IMR-90 (cell line): ENCODE results near the gene SPATS2L. TPM values are rescaled to one million over a fixed set of nuclear protein-coding genes. Genes with fewer than 3 reads are reported as not detected.

Experiments
- ATAC-seq: fragments of 200-7000 bp; cut with Tn5 transposase; 2 replicates; pipeline ENCODE4 v1.9.1; 2020; ENCODE audit warnings: low read depth, mild to moderate bottlenecking, moderate library complexity
- BruUV-seq: library from RNA; stranded (reverse); fragments of 400-500 nt; replicated peaks from 2 replicates; lab custom pipeline; 2021; lab: Mats Ljungman, UMichigan
- CTCF ChIA-PET: fragments of 300-600 bp; formaldehyde crosslinking; extraction: SDS; loops from one replicate; lab custom pipeline; 2021; ENCODE audit warnings: antibody characterized with exemption; lab: Yijun Ruan, JAX
- POLR2A ChIA-PET: fragments of 300-600 bp; sonication (Branson Sonifier 250); formaldehyde crosslinking; loops from one replicate; lab custom pipeline; 2022; ENCODE audit warnings: antibody characterized with exemption; ENCODE audit not compliant: unreplicated experiment; lab: Charles Lee
- DNase-seq: peaks from one replicate; pipeline ENCODE4 v3.0.0; 2013
- H2AFZ ChIP-seq: replicated peaks from 2 replicates; pipeline ENCODE3; 2013; ENCODE audit warnings: low read length, mild to moderate bottlenecking; ENCODE audit not compliant: poor library complexity
- H2AK5ac ChIP-seq: 2 replicates; pipeline ENCODE4 v1.6.1; 2013; ENCODE audit warnings: low read depth, low read length, inconsistent platforms
- H2AK9ac ChIP-seq: replicated peaks from 2 replicates; pipeline ENCODE3; 2013; ENCODE audit warnings: mild to moderate bottlenecking, low read depth, low read length, moderate library complexity; ENCODE audit not compliant: poor library complexity
- H2BK120ac ChIP-seq: 2 replicates; pipeline ENCODE4 v1.6.1; 2013; ENCODE audit warnings: low read depth, low read length, inconsistent platforms
- H2BK15ac ChIP-seq: 3 replicates; pipeline ENCODE4 v1.6.1; 2013; ENCODE audit warnings: low read depth, low read length, inconsistent platforms
- H2BK20ac ChIP-seq: 2 replicates; pipeline ENCODE4 v1.6.1; 2013; ENCODE audit warnings: low read depth, mild to moderate bottlenecking, inconsistent platforms, low read length, moderate library complexity
- H2BK5ac ChIP-seq: 2 replicates; pipeline ENCODE4 v1.6.1; 2013; ENCODE audit warnings: mild to moderate bottlenecking, low read depth, low read length, inconsistent platforms; ENCODE audit not compliant: poor library complexity, severe bottlenecking
- H3K14ac ChIP-seq: replicated peaks from 2 replicates; pipeline ENCODE4 v1.6.1; 2013; ENCODE audit warnings: low read depth, low read length, inconsistent platforms
- H3K18ac ChIP-seq: 2 replicates; pipeline ENCODE4 v1.6.1; 2013; ENCODE audit warnings: low read depth, low read length, control low read depth
- H3K23ac ChIP-seq: 2 replicates; pipeline ENCODE4 v1.6.1; 2013; ENCODE audit warnings: low read depth, low read length, inconsistent platforms
- H3K27ac ChIP-seq: 2 replicates; pipeline ENCODE4 v1.5.1; 2013; ENCODE audit warnings: mild to moderate bottlenecking, control low read depth, low read length; ENCODE audit not compliant: insufficient read depth
- H3K27me3 ChIP-seq: 2 replicates; pipeline ENCODE4 v1.6.1; 2013; ENCODE audit warnings: low read length; ENCODE audit not compliant: control insufficient read depth, insufficient read depth
- H3K36me3 ChIP-seq: 2 replicates; pipeline ENCODE4 v1.6.1; 2013; ENCODE audit warnings: low read length, mixed read lengths; ENCODE audit not compliant: control insufficient read depth, insufficient read depth
- H3K4ac ChIP-seq: 2 replicates; pipeline ENCODE4 v1.6.1; 2013; ENCODE audit warnings: low read depth, low read length, inconsistent platforms
- H3K4me1 ChIP-seq: 2 replicates; pipeline ENCODE4 v1.6.1; 2013; ENCODE audit warnings: low read length, mixed read lengths; ENCODE audit not compliant: control insufficient read depth, insufficient read depth
- H3K4me2 ChIP-seq: 2 replicates; pipeline ENCODE4 v1.6.1; 2013; ENCODE audit warnings: low read depth, mild to moderate bottlenecking, control low read depth, low read length, moderate library complexity
- H3K4me3 ChIP-seq: 2 replicates; pipeline ENCODE4 v1.5.1; 2013; ENCODE audit warnings: low read depth, mild to moderate bottlenecking, control low read depth, low read length, moderate library complexity; ENCODE audit not compliant: insufficient read depth
- H3K56ac ChIP-seq: 2 replicates; pipeline ENCODE4 v1.6.1; 2013; ENCODE audit warnings: low read length, inconsistent platforms; ENCODE audit not compliant: insufficient read depth; ENCODE audit errors: extremely low read depth
- H3K79me1 ChIP-seq, 2 experiments: 2 replicates each; pipeline ENCODE4 v1.6.1; 2013; ENCODE audit warnings: low read length in 2 of 2, inconsistent platforms in 1 of 2, low read depth in 1 of 2
- H3K9ac ChIP-seq: 2 replicates; pipeline ENCODE4 v1.6.1; 2013; ENCODE audit warnings: low read depth, low read length, control low read depth
- H3K9me1 ChIP-seq: 2 replicates; pipeline ENCODE4 v1.6.1; 2013; ENCODE audit warnings: low read length, inconsistent platforms; ENCODE audit not compliant: insufficient read depth
- H3K9me3 ChIP-seq: 2 replicates; pipeline ENCODE4 v1.6.1; 2013; ENCODE audit warnings: low read length; ENCODE audit not compliant: control insufficient read depth, insufficient read depth
- H4K20me1 ChIP-seq: 2 replicates; pipeline ENCODE4 v1.6.1; 2013; ENCODE audit warnings: low read length, inconsistent platforms; ENCODE audit not compliant: insufficient read depth
- H4K5ac ChIP-seq: 2 replicates; pipeline ENCODE4 v1.6.1; 2013; ENCODE audit warnings: mild to moderate bottlenecking, low read depth, low read length, control low read depth
- H4K8ac ChIP-seq, 2 experiments: 2 replicates each; pipeline ENCODE4 v1.6.1; 2013; ENCODE audit warnings: low read depth in 2 of 2, low read length in 2 of 2, control low read depth in 1 of 2, inconsistent platforms in 1 of 2
- H4K91ac ChIP-seq: 2 replicates; pipeline ENCODE4 v1.6.1; 2013; ENCODE audit warnings: low read depth, low read length, inconsistent platforms; ENCODE audit not compliant: insufficient read depth
- MAFK ChIP-seq: IDR thresholded peaks from 2 replicates; pipeline ENCODE4 v1.6.1; 2012; ENCODE audit warnings: low read depth, low read length, improper control_type of control experiment
- NFE2L2 ChIP-seq: fragments of 150-350 bp; IDR thresholded peaks from 2 replicates; pipeline ENCODE4 v1.6.1; 2016; ENCODE audit warnings: low read depth, mild to moderate bottlenecking, low read length
- WGBS, 2 experiments: methylation state at CpG; one replicate each; pipeline versions ENCODE4 v1.1.5 to v1.1.7; 2013; ENCODE audit warnings: missing lambda C conversion rate in 2 of 2; ENCODE audit not compliant: insufficient read length in 1 of 2; ENCODE audit errors: extremely low coverage in 2 of 2; 5-methylcytosine and 5-hydroxymethylcytosine counted together
- dilution Hi-C: fragments of 300-500 bp; cut with HindIII; formaldehyde crosslinking; loops from one replicate; pipeline ENCODE4 v1.14.3; 2018; ENCODE audit warnings: low sequenced_read_pairs; ENCODE audit not compliant: unreplicated experiment
- in situ Hi-C: fragments of 300-500 bp; cut with MboI; formaldehyde crosslinking; loops from 3 replicates; pipeline ENCODE4 v1.14.3; 2019; ENCODE audit warnings: low sequenced_read_pairs, inconsistent platforms, mixed read lengths
- intact Hi-C: fragments of 100-400 bp; cut with micrococcal nuclease; formaldehyde crosslinking; loops from 2 replicates; pipeline ENCODE4 v1.10.0; 2022
- polyA plus RNA-seq, 3 experiments: library from polyadenylated mRNA; depleted of rRNA; stranded (reverse); fragments of >200 nt; gene quantifications; 2 replicates each; pipeline ENCODE4 v1.2.3, GENCODE V29; 2012; ENCODE audit warnings: low replicate concordance in 1 of 3
- total RNA-seq: library from RNA; depleted of rRNA; stranded (reverse); fragments of >200 nt; gene quantifications from 2 replicates; pipeline ENCODE4 v1.2.3, GENCODE V29; 2012
- TF ChIP-seq, protein P1 (sequence below): conservative IDR thresholded peaks from 2 replicates; pipeline ENCODE4 v1.5.1; 2012; ENCODE audit warnings: mild to moderate bottlenecking, low read depth, low read length, improper control_type of control experiment

The SPATS2L gene
- total and polyA plus RNA-seq, 2 of the 4 experiments (the other 2 are of a cell fraction) = 118 to 155 TPM

- TF ChIP-seq NFE2L2 (no peak), MAFK (peak; percentile 79)
- TF ChIP-seq, protein P1, sequence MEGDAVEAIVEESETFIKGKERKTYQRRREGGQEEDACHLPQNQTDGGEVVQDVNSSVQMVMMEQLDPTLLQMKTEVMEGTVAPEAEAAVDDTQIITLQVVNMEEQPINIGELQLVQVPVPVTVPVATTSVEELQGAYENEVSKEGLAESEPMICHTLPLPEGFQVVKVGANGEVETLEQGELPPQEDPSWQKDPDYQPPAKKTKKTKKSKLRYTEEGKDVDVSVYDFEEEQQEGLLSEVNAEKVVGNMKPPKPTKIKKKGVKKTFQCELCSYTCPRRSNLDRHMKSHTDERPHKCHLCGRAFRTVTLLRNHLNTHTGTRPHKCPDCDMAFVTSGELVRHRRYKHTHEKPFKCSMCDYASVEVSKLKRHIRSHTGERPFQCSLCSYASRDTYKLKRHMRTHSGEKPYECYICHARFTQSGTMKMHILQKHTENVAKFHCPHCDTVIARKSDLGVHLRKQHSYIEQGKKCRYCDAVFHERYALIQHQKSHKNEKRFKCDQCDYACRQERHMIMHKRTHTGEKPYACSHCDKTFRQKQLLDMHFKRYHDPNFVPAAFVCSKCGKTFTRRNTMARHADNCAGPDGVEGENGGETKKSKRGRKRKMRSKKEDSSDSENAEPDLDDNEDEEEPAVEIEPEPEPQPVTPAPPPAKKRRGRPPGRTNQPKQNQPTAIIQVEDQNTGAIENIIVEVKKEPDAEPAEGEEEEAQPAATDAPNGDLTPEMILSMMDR = no peak
- peak overlapping the region; percentile 67; the same call in 1 of the 2 replicates for H3K23ac ChIP-seq
- CTCF ChIA-PET = interaction anchor here (1.2 kb wide), 1 partner anchor 8 kb away, joined by 3 read pairs; no protein-coding TSS in a partner anchor
- peak overlapping the region; percentile 20 for H2BK5ac ChIP-seq
- no peak overlapping the region for H2AFZ ChIP-seq
- no peak overlapping the region for H3K4me3 ChIP-seq
- H2BK120ac ChIP-seq = no peak overlapping the region
- peaks cover 49 to 69% of the 10 kb centered on the region in 2 experiments for H3K79me1 ChIP-seq
- 0 out of 2 replicates have a peak overlapping the region, but pooled peaks have one; percentile 4 for H4K91ac ChIP-seq
- in situ Hi-C loops (no loop called here), intact Hi-C loops (no loop called here), dilution Hi-C loops (no loop called here)
- H4K20me1 ChIP-seq = no peaks in the 10 kb centered on the region
- peak overlapping the region; percentile 27; the same call in 1 of the 2 replicates for H4K5ac ChIP-seq
- no TSS peak for BruUV-seq
- no peak overlapping the region; the same call in 1 of the 2 replicates for H2BK20ac ChIP-seq
- peak overlapping the region; percentile 38; the same call in 1 of the 2 replicates for H3K4ac ChIP-seq
- no peak overlapping the region for H2AK9ac ChIP-seq
- no peak overlapping the region for H3K9ac ChIP-seq
- POLR2A ChIA-PET = no interaction called here
- no peak overlapping the region for H3K56ac ChIP-seq
- H3K18ac ChIP-seq = no peak overlapping the region
- no CpG with 5 or more reads among the region's 5 CpGs for WGBS, 2 experiments
- H3K4me1 ChIP-seq = peaks cover 18% of the 10 kb centered on the region
- peaks cover 21% of the 10 kb centered on the region for H3K9me1 ChIP-seq
- H3K9me3 ChIP-seq = no peaks in the 10 kb centered on the region
- H3K36me3 ChIP-seq = peaks cover 8% of the 10 kb centered on the region
- no peak overlapping the region; the same call in 1 of the 2 replicates for H3K14ac ChIP-seq
- H3K27me3 ChIP-seq = no peaks in the 10 kb centered on the region
- ATAC-seq (no peak), DNase-seq (no peak)
- H2AK5ac ChIP-seq = peak overlapping the region; percentile 64; the same call in 1 of the 2 replicates
- no peak overlapping the region for H3K27ac ChIP-seq
- no peak overlapping the region for H3K4me2 ChIP-seq
- no peak overlapping the region; the same call in 2 of the 3 replicates for H2BK15ac ChIP-seq
- peak overlapping the region in 1 of 2 experiments; percentile 68; a peak in 1 of 4 replicates for H4K8ac ChIP-seq
Measured at GRCh38 chr2:200385063-200385635, 78.7 kb downstream of the SPATS2L start.
